Measurements from ENCODE around the gene KRTAP25-1.

- TF ChIP-seq POLR2A (IDR thresholded peaks at IDR 0.05; ENCODE audit: low read depth, low read length) (no peak), POLR2AphosphoS5 (IDR thresholded peaks at IDR 0.05; ENCODE audit: low read depth, low read length) (no peak), SPI1 (IDR thresholded peaks at IDR 0.05; ENCODE audit: low read depth, low read length) (no peak), TAF1 (IDR thresholded peaks at IDR 0.05; ENCODE audit: low read depth, low read length) (no peak), PAX5 (IDR thresholded peaks at IDR 0.05; ENCODE audit: insufficient read depth, low read length, severe bottlenecking) (no peak)
Measured at GRCh38 chr21:30338717-30339116, 49.4 kb upstream of the KRTAP25-1 start.
